ENCODE measurements around the gene FBXW8.

The FBXW8 gene

DNA sequence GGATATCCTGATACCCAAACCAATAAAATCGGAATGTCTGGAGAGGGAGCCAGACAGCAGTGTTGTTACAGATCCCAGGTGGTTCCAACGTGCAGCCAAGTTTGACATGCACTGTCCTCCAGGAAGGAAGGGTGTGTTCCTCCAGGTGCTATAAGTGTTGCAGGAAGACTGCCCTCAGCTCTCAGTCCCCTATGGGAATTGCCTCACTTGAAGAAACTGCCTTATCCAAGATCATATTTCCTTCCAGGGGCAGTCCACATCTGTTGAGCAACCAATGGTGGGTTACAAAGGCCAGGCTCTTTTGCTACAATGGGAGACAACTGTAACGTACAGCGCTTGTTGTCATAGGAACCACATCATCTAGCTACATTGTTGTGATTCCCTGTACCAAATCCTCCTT, 13.3 kb upstream of the FBXW8 start:
- no peak for TF ChIP-seq ZNF274 (IDR thresholded peaks at IDR 0.05; ENCODE audit: low read depth, low read length)

DNA sequence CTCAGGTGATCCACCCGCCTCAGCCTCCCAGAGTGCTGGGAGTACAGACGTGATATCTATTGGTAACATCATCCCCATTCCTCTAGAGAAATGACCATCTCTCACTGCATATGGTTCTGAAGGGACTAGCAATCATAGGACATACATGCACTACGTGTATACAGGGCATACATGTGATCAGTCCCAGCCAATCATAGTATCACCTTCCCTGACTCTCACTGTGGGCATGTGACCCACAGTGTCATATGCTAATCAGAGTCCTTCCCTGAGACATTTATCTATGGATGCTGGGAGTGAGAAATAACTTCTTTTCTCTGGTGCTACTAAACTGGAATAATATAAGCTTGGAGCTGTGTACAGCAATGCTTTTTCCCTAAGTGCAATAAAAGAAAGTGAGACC, 12.1 kb upstream of the FBXW8 start:
- TF ChIP-seq ZNF274 (IDR thresholded peaks at IDR 0.05; ENCODE audit: low read depth, low read length) = no peak
- no peak overlapping the region for H3K4me3 ChIP-seq (ENCODE audit: low read length)

More for the DNA sequence above, 13.3 kb upstream of the FBXW8 start:
- H3K4me3 ChIP-seq (ENCODE audit: low read length) = no peak overlapping the region

DNA sequence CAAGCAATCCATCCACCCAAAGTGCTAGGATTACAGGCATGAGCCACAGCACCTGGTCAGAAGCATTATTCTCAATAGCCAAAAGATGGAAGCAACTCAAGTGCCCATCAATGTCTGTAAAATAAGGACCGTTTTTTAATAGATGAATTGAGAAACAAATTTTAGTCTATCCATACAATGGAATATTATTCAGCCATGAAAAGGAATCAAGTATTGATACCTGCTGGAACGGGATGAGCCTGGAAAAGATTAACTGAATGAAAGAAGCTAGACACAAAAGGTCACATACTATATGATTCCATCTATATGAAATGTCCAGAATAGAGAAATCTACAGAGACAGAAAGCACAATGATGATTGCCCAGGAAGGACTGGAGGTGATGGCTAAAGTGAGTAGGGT, 9.1 kb upstream of the FBXW8 start:
- no peak for TF ChIP-seq ZNF274 (IDR thresholded peaks at IDR 0.05; ENCODE audit: low read depth, low read length)
- H3K4me3 ChIP-seq (ENCODE audit: low read length) = no peak overlapping the region

DNA sequence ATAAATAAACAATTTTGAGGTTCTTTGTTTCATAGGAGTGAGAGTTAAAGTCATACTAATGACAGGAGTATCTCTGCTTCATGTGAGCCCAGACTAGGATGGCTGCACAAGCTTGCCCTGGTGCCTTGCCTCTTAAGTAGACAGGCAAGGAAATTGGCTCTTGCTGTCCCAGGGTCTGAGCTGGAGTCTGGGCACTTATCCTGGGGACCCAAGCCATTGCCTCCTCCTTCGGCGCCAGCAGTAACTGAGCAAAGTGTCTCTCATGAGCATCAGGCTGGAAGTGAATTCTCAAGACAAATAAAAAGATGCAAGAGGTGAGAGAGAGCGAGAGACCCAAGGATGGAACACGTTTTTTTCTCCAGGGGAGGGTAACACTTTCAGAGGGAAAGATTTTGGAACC, 6.9 kb upstream of the FBXW8 start:
- TF ChIP-seq ZNF274 (IDR thresholded peaks at IDR 0.05; ENCODE audit: low read depth, low read length) = no peak
- H3K4me3 ChIP-seq (ENCODE audit: low read length) = no peak overlapping the region

DNA sequence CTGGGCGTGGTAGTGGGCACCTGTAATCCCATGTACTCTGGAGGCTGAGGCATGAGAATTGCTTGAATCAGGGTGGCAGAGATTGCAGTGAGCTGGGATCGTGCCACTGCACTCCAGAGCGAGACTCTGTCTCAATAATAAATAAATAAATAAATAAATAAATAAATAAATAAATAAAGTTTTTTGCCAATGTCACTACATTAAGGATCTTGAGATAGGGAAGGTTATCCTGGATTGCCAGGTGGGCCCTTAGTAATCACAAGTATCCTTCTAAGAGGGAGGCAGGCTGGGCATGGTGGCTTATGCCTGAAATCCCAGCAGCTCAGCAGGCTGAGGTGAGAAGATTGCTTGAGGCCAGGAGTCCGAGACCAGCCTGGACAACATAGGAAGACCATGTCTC, 4.5 kb upstream of the FBXW8 start:
- TF ChIP-seq ZNF274 (IDR thresholded peaks at IDR 0.05; ENCODE audit: low read depth, low read length) = no peak
- H3K4me3 ChIP-seq (ENCODE audit: low read length) = no peak overlapping the region

DNA sequence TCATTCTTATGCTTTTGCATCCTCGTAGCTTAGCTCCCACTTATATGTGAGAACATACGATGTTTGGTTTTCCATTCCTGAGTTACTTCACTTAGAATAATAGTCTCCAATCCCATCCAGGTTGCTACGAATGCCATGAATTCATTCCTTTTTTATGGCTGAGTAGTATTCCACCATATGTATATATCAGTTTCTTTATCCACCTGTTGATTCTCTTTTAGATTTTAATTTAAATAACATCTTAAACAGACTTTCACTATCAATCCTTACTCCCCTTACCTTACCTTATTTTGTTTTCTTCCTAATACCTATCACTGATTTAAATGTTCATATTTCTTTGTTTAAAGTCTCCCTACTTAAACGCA, 488 bp upstream of the FBXW8 start:
- H3K4me3 ChIP-seq (ENCODE audit: low read length) = peak overlapping the region; percentile 93
- TF ChIP-seq ZNF274 (IDR thresholded peaks at IDR 0.05; ENCODE audit: low read depth, low read length) = no peak

DNA sequence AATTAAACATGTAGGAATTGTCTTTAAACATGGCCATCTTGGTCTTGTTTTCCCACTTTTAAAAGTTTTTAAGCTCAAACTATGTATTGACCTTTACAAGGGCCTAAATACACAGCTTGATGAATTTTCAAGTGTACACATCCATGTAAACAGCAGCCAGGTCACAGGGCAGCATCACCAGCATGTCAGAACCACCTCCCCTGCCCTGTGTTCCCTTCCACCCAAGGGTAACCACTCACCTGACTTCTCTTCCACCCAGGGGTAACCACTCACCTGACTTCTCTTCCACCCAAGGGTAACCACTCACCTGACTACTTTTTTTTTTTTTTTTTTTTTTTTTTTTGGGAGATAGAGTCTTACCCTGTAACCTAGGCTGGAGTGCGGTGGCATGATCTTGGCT, 4.6 kb downstream of the FBXW8 start:
- H3K4me3 ChIP-seq (ENCODE audit: low read length) = no peak overlapping the region
- TF ChIP-seq ZNF274 (IDR thresholded peaks at IDR 0.05; ENCODE audit: low read depth, low read length) = no peak

DNA sequence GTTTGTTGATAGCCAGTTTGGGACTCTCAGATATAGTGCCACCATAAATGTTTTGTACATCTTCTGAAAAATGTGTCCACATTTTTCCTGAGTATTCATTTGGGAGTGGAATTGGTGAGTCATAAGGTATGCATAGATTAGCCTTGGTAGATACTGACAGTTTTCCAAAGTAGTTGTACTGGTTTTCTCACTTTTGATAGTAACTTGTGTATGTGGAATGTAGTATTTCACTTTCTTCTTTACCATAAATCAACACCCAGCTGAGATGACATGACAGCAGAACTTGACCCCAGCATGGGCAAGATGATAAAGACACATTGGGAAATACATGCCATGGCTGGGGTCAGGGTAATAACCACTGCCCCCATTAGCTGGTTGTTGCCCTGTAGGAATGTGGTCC, 5.4 kb downstream of the FBXW8 start:
- TF ChIP-seq ZNF274 (IDR thresholded peaks at IDR 0.05; ENCODE audit: low read depth, low read length) = no peak
- H3K4me3 ChIP-seq (ENCODE audit: low read length) = no peak overlapping the region

DNA sequence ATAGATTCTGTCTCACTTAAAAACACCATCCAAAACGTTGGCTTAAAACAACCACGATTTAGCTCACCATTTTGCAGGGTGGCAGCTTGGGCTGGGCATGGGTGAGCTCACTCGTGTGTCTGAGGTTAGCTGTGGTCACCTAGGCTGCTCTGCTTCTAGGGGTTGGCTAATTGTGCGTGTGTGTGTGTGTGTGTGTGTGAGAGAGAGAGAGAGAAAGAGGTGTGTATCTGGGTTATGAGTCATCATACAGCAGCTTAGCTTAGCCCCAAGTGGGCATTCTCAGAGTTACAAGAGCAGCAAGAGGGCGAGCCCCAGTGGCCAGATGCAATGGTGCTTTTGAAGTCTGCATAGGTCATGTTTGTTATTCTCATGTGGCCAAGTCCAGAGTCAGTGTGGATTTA, 6.0 kb downstream of the FBXW8 start:
- no peak overlapping the region for H3K4me3 ChIP-seq (ENCODE audit: low read length)
- TF ChIP-seq ZNF274 (IDR thresholded peaks at IDR 0.05; ENCODE audit: low read depth, low read length) = no peak

DNA sequence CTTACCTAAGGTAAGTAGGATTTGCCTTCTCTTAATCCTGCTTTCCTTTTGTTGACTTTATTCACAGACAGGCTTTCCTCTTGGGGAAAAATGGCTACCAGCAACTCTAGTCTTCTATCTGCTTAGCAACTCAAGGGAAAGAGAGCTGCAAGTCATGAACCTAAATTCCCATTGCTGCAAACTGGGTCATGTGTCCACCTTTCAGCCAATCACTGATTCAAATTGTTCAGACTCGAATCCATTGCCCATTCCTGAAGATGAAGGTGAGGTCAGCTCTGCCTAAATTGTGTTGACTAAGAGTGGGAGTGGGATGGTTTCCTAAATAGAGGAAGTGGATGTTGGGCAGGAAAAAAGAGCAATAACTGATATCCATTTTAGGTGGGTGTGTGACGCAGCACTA, 7.7 kb downstream of the FBXW8 start:
- TF ChIP-seq ZNF274 (IDR thresholded peaks at IDR 0.05; ENCODE audit: low read depth, low read length) = no peak
- no peak overlapping the region for H3K4me3 ChIP-seq (ENCODE audit: low read length)

DNA sequence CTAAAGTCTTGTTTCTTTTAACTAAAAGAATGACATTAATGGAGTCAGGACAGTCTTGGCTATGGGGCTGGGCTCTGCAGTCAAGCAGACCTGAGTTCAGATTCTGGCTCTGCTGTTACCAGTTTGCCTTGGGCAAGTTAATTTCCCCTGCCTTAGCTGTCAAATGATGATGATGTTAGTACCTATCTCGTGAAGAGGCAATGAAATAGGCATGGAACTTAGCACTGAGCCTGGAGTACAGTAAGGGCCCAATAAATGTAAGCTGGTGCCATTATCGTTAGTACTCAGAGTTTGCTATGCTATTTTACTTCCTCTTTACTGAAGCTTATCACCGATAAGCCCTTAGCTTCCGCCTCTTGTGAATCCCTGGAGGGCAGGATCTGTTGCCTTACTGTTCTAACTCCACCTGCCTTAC, 8.5 kb downstream of the FBXW8 start:
- H3K4me3 ChIP-seq (ENCODE audit: low read length) = no peak overlapping the region; the same call in 1 of the 2 replicates
- TF ChIP-seq ZNF274 (IDR thresholded peaks at IDR 0.05; ENCODE audit: low read depth, low read length) = no peak

DNA sequence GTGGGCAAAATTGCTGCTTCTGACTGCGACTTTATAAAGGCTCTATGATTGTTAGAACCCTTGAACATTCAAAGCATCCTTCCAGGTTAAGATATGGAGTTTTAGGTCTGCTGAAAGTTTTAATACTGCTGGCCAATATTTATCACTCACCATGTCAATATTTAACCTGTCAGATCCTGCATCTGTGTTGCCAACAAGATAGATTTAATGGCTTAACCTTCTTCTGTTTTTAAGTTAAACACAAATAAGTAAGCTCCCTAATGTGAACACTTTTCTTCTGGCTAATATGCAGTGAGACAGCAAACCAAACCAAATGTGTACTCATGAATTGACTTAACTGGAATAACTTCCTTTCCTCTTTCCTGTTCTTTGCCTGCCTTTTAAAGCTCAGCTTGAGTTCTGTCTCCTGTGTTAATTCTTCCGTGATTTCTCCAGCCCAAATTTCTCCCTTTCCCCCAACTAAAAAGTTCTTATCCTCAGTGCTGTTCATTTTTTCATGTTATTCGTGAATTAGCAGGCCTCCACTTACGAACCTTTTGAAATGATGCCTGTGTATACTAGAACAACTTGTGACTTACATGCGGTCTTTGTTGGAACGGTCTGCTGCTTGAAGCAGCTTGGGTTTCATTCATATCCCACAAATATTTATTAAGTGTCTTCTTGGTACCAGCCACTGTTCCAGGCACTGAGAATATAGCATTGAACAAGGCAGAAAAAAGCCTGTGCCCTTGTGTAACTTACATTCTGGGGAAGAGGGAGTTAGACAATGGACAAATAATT, 9.1 kb downstream of the FBXW8 start:
- H3K4me3 ChIP-seq (ENCODE audit: low read length) = no peak overlapping the region
- TF ChIP-seq ZNF274 (IDR thresholded peaks at IDR 0.05; ENCODE audit: low read depth, low read length) = no peak

DNA sequence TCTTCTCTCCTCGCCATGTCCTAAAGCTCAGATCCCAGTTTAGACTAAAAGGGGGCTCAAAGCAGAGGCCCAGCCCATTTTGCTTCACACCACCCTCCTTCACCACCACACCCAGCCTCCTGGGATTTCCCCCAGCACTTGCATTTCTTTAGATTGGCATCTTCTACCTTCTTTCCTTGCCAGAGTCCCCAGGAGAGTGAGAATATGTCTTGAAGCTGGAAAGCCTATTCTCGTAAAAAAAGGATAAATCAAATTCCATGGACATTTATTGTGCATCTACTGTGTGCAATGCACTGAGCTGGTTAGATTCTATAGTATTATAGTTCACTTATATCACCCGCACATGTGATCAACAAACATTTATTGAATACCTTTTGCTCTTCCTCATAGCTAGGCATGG, 10.2 kb downstream of the FBXW8 start:
- no peak for TF ChIP-seq ZNF274 (IDR thresholded peaks at IDR 0.05; ENCODE audit: low read depth, low read length)
- H3K4me3 ChIP-seq (ENCODE audit: low read length) = no peak overlapping the region

DNA sequence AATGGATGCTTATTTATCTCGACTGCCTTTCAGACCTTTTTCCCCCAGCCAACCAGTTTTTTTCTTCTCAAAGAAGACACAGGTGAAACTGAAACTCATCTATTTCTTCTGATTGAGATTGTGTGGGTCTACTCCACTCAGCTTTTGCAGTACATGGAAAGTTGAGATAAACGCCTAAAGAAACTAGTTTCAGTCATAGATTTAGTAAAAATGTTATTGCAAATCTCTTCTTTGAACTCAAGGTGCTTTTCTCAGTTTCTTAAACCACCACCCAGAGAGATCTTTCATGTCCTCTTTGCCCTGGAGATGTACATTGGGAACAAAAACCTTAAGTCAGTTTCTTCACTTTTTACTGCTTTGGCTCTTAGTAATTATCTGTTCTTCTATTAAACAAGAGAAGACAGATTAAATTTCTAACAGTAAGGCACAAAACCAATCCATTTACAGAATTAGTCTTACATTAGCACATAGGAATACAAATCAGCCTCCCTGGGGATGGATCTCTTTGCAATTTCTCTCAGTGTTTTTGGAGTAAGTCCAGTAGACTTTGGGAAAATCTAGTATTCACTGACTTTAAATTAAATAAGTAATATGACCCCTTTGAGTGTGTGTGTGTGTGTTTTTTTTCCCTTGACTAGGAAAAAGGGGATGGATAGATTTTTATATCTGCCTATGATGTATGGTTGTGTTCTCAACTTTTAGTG, 11.6 kb downstream of the FBXW8 start:
- no peak overlapping the region for H3K4me3 ChIP-seq (ENCODE audit: low read length)
- no peak for TF ChIP-seq ZNF274 (IDR thresholded peaks at IDR 0.05; ENCODE audit: low read depth, low read length)
